ACHN (cell line): ENCODE results near the gene EXOC4.

ENCODE experiments used
- DNase-seq: peaks from one replicate; pipeline ENCODE4 v3.0.0-alpha.2; 2015
- in situ Hi-C: cut with HindIII; loops from 2 replicates; pipeline ENCODE4 v1.10.0; 2017; ENCODE audit warnings: low sequenced_read_pairs, low pct_ligation_motif_present, low pct_unique_long_range_greater_than_20kb

Gene EXOC4

DNA sequence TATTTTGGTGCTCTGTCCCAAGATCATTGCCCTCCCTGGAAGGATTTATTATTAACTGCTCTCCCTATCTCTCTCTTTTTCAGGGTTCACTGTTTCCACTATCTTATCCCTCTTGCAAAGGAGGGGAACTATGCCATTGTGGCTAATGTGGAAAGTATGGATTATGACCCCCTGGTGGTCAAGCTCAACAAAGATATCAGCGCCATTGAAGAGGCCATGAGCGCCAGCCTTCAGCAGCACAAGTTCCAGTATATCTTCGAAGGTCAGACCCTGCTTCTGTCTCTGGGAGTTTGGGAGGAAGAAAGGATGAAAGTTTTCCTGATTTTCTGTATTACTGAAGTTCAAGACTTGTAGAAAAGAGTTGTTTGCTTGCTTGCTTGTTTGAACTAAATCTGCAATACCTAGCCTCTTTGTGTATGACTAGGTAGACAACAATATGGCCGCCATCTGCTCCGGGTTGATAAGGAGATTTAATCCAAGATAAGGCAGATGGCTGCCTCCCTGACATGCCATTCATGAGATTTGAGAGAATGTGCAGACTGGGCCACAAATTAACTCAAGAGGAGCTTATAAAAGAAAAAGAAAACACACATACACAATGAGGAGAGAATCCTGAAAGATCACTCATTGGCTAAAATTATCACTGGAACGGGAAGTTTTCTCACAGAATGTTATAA lies 752.1 kb downstream of the EXOC4 start:
- in situ Hi-C loops: no loop called here
- DNase-seq: no peak

DNA sequence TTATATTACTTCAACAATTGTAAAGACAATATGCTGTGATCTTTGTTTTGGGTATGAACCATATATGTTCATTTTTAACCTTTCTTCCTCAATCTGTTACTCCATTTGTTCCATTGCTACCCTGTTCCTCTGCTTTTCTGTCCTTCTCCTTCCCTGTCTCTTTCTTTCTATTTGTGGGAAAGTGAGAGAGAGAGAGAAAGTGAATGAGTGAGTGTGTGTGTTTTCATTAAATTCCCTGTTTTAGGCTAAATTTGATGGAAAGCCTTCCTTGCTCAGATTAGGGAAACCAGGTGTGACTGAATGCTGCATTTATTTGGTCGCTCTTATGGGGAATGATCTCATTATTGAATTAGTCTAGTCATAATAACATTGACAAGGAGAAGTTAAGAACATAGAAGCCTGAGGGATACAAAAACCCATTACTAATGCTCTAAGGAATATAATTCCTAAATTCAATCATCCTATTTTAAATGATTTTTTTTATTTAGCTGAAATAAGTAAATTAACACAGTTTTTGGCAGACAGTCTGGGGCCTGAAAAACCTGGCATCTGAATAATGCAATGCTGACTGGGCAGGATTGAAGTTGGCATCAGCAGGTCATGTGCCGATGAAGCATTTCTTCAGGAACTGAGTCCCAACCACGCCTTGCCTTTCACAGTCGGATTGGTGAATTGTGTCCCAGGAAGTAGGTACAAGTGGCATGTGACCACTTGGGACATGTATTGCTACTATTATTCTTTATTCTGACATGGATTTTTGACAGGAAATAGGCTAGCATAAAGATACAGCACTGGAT lies 756.6 kb downstream of the EXOC4 start:
- in situ Hi-C loops: no loop called here
- DNase-seq: no peak

DNA sequence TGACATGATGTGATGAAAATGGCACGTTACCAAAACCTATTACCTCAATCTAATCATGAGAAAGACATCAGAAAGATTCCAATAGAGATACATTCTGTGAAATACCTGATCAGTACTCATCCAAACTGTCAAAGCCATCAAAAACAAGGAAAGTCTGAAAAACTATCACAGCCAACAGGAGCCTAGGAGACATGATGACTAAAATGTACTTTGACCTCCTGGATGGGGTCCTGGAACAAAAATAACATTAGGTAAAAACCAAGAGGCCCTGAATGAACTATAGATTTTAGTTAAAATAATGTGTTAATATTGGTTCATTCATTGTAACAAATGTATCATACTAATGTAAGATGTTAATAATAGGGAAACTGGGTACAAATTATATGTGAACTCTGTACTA lies 760.4 kb downstream of the EXOC4 start:
- in situ Hi-C loops: no loop called here
- no peak for DNase-seq

DNA sequence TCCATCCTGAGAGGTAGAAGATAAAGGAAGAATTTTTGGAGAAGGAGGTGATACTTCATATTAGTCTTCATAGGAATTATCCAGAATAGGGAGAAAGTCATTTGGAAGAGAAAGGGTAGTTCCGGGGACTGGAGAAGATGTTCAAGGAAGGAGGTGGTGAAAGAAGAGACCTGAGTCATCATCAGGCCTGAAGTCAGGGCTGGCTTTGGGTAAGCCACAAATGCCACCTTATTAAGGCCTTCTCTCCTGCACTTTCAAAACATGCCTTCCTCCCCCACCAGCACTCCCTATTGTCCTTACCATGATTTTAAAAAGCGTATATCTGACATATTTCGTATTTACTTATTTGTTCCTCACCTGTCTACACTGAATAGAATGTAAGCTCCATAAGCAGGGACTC lies 762.1 kb downstream of the EXOC4 start:
- in situ Hi-C loops: no loop called here

DNA sequence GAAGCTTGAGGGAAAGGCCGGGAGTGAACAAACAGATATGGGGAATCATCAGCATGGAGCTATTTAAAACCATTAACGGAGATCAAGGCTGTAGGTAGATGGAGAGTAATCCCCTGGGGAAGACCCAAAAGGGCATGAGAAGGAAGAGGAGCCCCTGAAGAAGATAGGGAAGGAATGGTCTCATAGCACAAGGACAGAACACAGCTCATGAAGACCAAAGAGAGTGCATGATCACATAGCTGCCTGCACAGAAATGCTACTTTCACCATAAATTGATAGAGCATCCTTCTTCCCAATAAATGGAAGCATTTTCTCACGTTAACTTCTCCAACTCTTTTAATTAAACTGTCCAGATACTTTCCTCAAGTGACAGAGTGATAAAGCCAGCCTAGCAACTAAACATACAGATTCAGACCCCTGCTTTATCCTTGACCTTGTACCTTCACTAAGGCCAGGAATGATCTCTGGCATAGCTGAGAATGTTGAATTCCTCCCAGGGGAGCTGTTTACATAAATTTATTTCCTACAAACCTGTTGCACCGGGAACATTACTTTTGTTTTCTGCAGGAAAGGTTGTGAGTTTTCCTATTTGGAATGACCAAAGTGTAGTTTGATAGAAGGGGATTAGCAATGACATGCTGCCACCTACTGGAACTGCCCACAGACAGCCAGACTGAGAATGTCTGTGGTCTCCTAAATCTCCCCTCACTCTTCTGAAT lies 763.5 kb downstream of the EXOC4 start:
- in situ Hi-C loops: no loop called here
- DNase-seq: peak; percentile 48

More for the DNA sequence above, 762.1 kb downstream of the EXOC4 start:
- DNase-seq: no peak

DNA sequence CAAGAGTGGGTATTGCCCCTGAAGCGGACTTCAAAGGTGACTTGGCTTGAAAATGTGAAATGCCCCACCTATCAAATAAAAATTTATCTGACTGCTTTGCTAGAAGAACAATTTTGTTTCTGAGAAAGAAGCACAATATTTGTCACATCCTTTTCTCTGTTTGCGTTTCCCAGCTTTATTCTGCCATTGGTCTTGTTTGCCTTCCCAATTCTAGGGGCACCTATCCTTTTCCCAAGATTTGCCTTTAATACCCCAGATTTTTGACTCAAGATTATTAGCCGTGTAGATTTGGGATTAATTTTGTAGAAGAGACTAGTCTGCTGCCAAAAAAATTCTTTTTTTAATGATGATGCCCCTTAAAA lies 764.0 kb downstream of the EXOC4 start:
- in situ Hi-C loops: no loop called here
- DNase-seq: no peak

DNA sequence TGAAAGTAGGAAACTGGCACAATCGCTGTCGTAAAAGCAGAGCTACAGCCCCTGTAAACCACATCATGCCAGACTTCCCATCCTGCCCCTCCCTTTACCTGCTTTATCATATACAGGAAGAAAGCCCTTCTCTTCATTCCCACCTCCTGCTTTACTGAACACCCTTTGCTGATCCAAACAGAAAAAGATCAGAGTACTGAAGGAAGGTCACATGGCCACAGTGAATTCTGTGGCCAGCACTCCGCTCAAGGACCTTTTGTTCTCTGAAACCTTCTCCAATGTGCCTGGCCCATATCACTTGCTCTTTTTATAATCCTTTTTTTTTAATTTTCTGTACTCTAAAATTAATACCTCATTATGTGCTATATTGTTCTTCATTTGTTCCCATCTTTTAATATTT lies 765.4 kb downstream of the EXOC4 start:
- in situ Hi-C loops: no loop called here
- no peak for DNase-seq

DNA sequence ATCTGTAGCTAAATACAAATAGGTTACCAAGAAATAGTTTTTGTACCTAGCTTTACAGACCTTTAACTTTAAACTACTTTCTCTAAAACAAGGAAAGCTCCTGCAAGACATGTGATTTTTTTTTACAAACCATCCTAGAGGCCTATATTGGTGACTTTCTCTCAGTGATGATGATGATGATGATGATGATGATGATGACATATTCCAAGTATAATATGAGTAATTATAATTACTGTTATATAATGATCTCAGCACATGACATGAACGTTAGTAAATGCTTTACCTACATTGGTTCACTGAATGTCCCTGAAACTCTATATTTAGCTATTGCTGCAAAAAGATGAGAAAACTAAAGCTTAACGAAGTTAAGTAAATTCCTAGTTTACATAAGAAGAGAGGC lies 766.4 kb downstream of the EXOC4 start:
- in situ Hi-C loops: no loop called here

DNA sequence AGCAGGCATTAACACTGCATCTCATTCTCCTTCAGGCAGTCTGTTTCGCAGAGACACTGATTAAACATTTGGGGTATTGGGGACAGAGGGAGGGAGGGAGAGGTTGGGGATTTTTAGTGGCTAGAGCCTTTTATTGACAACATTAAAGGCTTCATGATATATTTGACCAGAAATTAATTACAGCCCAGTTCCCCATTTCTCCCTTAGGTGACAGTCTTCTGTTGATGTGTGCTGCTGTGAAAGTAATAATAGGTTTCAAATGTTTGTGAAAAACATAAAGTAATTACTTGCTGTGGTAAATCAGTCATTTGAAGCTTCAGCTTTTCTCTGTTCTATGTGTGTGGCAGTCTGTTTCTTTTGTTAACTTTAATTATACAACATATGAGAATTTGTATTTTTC lies 769.0 kb downstream of the EXOC4 start:
- no peak for DNase-seq
- in situ Hi-C loops: no loop called here

More for the DNA sequence above, 766.4 kb downstream of the EXOC4 start:
- DNase-seq: no peak

DNA sequence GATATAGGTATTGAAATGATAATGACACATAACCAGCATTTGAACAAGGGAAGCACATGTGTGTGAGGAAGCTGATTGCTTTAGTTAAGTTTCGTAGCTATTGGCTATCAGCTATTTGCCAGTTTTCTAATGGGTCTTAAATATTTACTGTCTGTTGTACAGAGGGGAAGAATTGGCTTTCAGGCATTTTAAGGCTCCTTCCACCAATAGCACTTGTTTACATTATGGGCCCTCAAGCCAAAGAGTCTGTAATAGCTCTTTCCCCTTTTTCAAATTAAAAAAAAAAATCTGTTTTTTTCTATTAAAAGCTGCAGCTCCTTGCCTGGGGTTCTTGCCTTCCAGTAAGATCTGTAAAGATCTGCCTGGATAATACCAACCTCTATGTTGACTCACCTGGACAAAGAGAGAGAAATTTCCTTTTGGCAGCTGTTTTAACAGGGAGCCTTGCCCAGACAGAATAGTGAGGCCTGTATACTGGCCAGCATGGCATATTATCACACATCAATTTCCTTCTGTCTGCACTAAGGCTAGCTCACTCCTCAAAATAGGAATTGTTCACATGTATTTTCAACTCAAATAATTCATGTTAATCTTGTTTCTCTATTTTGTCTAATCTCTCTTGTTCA lies 769.5 kb downstream of the EXOC4 start:
- in situ Hi-C loops: no loop called here
- DNase-seq: no peak

DNA sequence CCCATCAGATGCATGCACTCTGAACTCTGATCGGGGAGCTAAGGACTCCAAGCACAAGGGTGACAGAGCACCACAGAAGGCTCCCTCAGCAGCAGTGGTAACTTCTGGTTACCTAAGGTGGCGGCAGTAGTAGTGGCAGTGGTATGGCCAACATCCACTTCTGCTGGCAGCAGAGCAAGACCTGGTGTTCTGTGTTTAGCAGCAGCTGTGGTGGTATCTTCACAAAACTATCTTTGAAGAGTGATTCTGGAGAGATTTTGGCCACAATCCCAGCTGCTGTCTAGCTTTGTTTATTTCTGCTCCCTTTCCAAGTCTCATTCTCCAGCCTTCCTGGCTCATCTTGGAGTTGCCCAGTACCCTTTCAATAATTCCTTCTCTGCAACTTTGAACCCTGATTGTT lies 771.9 kb downstream of the EXOC4 start:
- in situ Hi-C loops: no loop called here
- DNase-seq: no peak

DNA sequence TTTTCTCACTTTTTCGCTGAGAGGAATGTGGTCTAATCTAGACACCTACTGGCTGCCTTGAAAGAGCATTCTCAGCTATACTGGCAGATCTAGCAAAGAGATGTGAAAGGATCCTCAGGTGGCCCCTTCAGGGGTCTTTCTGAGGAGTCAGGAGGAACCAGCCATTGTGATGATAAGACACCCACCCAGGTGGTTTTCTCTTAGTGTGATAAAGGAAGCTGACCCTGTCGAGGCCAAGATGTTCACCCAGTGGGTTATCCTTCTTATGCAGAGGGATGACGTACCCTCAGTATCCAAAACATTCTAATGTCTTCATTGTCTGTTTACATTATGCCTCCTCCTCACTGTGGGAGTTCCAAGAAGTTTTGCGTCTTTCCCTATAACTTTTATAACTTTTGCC lies 776.0 kb downstream of the EXOC4 start:
- in situ Hi-C loops: no loop called here
- no peak for DNase-seq

DNA sequence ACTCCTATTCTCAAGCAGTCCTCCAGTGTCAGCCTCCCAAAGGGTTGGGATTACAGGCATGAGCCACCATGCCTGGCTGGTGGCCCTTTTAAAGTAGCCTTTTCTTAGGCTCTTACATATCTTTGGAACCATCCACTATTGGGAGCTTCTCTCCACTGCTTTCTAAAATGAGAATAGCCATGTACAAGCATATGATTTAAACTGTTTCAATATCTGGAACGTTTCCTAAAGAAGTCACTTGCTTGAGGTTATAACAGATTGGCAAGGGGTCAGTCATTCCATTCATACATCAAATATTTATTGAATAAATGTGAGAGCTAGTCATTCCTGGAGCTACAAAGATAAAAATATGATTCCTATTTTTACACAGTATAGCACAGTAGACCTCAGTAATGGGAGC lies 776.9 kb downstream of the EXOC4 start:
- no peak for DNase-seq
- in situ Hi-C loops: no loop called here

DNA sequence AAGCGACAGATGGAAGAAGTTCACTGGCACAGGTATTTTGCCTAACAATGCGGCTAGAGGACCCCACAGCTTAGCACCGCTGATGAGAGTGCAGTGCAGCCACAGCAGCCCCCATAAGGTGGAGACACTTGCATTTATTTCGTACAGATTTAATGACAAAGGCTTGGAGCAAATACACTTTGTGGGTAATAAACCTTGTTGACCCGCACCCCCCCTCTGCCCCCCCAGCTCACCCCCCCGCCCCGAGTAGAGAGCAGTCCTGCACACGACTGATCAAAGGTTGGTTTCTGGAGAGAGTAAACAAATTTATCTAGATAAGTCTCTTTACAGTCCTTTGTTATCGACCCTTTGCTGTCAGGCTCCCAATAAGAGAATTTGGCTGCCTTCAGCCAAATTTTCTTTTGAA lies 777.6 kb downstream of the EXOC4 start:
- no peak for DNase-seq
- in situ Hi-C loops: no loop called here

DNA sequence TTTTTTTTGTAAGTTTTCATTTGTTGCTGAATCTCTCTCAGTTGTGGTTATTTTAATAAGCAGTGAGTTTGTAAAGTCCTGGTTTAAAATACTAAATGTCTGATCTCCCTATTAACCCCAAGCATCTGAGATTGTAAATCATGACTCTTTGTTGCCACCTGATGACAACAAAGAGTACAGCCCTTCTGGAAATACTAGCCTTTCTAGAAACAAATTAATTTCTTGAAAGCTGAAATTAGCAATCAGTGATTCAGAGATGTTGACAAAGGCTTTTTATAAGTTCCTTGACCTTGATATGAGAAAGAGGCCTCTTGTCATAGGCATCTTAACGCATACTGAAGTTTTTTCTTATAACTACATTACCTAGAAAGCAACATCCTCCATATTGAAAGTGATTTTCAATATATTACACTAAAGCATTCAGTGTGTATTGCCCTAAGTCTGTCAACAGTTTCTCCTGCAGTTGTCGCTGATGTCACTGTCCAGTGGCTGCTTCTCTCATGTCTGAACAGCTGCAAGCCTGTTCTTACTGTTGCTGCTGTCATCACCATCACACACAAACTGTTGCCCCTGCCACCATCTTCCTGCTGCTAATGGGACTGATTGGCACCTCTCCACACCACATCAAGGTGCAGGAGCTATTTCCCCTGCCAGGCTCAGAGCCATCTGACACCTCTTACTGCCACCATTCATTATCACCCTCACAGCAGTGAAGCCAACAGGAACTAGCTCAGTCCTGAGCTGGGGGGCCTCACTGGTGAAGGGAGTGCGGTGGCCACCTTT lies 779.1 kb downstream of the EXOC4 start:
- in situ Hi-C loops: no loop called here
- DNase-seq: no peak

DNA sequence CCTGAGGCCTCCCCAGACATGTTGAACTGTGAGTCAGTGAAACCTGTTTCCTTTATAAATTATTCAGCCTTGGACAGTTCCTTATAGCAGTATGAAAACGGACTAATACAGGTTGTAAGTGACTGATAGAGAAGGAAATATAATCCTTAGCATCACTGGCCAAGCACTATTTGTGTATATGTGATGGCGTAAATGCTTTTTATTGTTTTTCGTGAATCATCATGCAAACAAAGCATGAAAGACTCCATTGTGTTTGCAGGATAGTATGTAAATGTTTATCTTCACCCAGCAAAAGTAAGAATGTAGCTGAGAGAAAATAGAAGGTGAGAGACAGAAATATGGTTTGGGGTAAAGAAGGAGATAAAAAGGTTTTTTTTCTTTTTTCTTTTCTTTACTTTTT lies 781.8 kb downstream of the EXOC4 start:
- no peak for DNase-seq
- in situ Hi-C loops: no loop called here

DNA sequence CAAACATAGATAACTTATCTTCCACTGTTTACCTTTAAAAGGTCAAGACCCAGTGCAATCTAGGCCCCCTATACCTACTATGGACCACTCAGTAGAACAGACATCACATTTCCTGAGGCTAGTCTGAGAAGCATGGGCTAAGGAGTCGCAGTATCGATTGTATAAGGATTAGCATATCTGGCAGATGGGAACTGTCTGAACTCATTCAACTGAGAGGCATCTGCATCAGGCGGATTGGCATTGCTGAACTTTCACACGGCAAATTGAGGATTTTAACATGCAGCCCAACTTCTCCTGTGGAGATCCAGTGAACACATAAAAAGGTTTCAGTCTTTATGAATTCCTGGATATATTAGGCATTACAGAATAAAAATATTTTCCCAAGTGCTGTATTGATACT lies 785.1 kb downstream of the EXOC4 start:
- in situ Hi-C loops: no loop called here

DNA sequence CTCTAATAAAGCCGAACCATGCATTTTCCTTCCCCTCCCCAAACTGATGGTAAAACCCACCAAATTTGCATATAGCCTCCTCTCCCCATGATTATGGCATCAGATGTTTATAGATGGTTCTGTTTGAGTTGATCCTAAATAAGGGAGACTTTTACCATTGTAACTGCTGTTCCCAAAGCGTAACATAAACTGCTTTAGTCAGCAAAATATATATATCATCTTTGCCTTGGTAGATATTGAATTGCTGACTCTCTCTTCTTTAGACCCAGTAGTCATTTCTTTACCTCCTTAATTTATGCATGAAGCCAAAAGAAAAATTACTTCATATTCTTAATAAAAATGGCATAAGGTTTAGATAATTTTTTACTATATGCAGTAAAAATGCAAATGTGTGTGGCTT lies 788.1 kb downstream of the EXOC4 start:
- DNase-seq: no peak
- in situ Hi-C loops: no loop called here

More for the DNA sequence above, 785.1 kb downstream of the EXOC4 start:
- no peak for DNase-seq

DNA sequence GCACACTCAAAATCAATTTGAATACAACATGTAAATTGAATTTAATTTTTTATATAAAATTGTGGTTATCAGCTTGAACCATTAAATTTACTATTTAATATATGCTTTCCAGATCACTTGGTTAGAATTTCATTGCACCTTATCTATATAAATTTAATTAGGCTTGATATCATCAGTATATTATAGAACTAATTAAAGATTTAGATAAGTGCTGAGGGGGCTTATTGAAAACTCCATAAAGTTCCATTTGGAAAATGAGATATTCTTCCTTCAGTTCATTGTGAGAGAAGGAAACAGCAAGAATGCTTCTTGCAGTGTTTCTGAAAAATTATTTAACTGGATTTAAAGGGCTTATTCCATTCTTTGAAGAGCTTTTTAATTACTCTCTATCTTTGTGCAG lies 788.6 kb downstream of the EXOC4 start:
- in situ Hi-C loops: no loop called here
- no peak for DNase-seq
